ENCODE results near the gene ZNF232. TPM values are rescaled to one million over a fixed set of nuclear protein-coding genes. Genes with fewer than 3 reads are reported as not detected.
"Not testable (repeated sequence)": the region's sequence is repeated elsewhere in the genome, so short reads cannot be mapped to it uniquely, and the experiment has no call there.

The ZNF232 gene
- total RNA-seq, 1 donor from 2014 or later = 4.1 TPM

DNA sequence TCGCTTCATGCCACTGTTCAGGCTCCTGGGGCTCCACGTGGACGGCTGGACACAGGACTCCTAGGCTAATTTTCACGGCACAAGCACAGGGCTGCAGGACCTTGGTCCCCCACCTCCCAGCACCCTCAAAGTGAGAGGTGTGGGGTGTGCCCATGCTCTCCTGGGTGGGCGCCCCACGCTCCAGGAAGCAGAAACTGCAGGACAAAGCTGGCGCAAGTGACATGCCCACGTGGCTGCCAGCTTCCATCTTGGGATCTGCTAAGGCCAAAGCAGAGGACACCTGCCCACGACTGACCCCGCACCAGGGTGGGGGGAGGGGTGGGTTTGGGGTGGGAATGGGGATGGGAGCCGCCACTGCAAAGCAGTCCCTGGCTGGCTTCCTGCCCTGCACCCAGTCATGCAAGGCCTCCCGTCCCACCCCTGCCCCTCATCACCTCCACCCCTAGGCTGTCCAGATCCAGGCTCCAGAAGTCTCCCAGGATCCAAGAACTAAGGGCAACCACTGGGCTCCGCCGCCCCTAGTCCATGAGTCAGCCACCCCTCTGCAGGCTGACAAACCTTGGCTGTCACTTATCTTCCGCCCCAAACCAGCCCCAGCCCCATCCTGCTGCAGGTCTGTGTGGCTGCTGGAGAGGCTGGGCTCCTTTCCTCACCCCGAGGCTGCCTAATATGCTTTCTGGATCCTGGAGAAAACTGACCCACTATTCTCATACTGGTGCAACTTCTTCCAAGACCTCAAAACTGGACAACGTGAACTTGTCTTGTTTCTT lies 15.2 kb upstream of the ZNF232 start:
- Histone ChIP-seq H3K4me1 (peaks cover 14% of the 10 kb centered on the region), H3K27ac (replicated peaks) (no peak overlapping the region), H3K4me3 (no peak overlapping the region), H3K9me3 (replicated peaks) (no peaks in the 10 kb centered on the region), H3K27me3 (ENCODE audit: low read depth) (peaks cover 73% of the 10 kb centered on the region), H3K36me3 (no peaks in the 10 kb centered on the region)
- intact Hi-C loops (cut with micrococcal nuclease) = no loop called here
- TF ChIP-seq, protein P1, sequence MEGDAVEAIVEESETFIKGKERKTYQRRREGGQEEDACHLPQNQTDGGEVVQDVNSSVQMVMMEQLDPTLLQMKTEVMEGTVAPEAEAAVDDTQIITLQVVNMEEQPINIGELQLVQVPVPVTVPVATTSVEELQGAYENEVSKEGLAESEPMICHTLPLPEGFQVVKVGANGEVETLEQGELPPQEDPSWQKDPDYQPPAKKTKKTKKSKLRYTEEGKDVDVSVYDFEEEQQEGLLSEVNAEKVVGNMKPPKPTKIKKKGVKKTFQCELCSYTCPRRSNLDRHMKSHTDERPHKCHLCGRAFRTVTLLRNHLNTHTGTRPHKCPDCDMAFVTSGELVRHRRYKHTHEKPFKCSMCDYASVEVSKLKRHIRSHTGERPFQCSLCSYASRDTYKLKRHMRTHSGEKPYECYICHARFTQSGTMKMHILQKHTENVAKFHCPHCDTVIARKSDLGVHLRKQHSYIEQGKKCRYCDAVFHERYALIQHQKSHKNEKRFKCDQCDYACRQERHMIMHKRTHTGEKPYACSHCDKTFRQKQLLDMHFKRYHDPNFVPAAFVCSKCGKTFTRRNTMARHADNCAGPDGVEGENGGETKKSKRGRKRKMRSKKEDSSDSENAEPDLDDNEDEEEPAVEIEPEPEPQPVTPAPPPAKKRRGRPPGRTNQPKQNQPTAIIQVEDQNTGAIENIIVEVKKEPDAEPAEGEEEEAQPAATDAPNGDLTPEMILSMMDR (IDR thresholded peaks at IDR 0.05; ENCODE audit: borderline replicate concordance) = no peak
- DNase-seq = no peak

DNA sequence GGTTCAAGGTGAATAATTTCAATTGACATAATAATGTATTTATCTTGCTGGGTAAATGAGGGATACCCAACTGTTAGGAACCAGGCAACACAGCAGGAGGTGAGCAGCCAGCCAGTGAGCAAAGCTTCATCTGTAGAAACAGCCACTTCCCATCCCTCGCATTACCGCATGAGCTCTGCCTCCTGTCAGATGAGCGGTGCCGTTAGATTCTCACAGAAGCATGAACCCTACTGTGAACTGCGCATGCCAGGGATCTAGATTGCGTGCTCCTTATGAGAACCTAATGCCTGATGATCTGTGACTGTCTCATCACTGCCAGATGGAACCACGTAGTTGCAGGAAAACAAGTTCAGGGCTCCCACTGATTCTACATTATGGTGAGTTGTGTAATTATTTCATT lies 13.2 kb upstream of the ZNF232 start:
- H3K27me3 ChIP-seq (ENCODE audit: low read depth) = peaks cover 71% of the 10 kb centered on the region
- intact Hi-C loops (cut with micrococcal nuclease); H3K9me3 ChIP-seq (replicated peaks); DNase-seq; H3K36me3 ChIP-seq; H3K27ac ChIP-seq (replicated peaks); H3K4me3 ChIP-seq: not testable (repeated sequence)
- peaks cover 14% of the 10 kb centered on the region for H3K4me1 ChIP-seq

DNA sequence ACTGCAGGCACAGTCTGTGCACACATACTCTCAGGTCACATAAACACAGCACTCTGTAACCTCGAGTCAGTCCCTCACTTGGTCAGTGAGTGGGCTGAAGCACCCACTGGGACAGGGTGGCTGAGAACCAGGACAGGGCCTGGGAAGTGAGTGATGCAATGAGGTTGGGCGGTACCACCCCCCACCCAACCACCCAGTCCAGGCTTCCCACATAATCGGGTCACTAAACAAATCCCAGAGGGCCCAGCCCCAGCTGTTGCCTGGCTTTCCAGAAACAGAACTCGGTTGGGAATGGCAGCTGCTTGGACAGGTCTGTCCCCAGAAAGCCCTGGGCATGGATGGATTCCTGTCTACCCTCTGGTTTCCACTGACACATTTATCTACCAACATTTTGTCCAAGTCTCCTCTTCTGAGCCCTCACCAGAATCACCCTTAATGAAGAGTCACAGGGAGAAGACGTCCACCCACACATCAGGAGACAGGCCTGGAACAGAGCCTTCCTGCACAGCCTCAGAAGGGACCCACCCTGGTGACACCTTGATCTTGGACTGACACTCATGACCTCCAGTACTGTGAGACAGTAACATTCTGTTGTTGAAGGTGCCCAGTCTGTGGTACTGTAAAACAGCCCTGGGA lies 12.6 kb upstream of the ZNF232 start:
- H3K27me3 ChIP-seq (ENCODE audit: low read depth) = peaks cover 75% of the 10 kb centered on the region
- H3K27ac ChIP-seq (replicated peaks); DNase-seq; H3K9me3 ChIP-seq (replicated peaks); H3K4me3 ChIP-seq; intact Hi-C loops (cut with micrococcal nuclease); H3K36me3 ChIP-seq: not testable (repeated sequence)
- H3K4me1 ChIP-seq = peaks cover 14% of the 10 kb centered on the region

DNA sequence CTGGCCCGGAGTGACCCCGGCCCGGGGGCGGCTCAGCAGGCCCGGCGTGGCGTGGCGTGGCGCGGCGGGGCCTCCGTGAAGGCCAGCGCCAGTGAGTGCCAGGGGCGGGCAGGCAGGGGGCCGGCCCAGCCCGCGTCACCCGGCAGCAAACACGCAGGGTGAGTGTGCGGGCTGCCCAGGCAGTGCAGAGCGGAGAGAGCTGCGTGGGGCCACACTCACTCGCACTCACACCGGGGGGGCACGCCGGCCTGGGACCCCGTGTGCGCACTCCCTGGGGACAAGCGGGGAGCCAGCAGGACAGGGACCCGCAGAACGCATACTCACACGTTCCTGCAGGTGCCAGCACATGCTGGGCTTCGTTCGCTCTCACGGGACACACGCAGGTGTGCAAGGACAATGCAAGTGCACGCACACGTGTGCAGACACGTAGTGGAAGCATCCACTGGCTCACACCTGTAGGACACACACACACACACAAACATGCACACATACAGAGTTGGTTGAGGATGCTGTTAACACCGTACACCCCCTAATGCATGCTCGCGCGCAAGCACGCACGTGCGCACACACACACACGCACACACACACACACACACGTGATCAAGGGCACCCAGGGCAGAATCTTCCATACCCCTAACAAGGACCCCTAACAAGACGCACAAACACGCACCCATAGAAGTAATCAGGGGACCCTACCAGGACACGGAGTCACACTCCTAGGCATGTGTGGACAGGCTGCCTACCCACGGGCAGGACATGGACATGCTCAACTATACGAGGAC lies 11.9 kb upstream of the ZNF232 start:
- TF ChIP-seq, protein P1 (IDR thresholded peaks at IDR 0.05; ENCODE audit: borderline replicate concordance) = no peak
- Histone ChIP-seq H3K4me3 (peak overlapping the region; percentile 62), H3K27me3 (ENCODE audit: low read depth) (peaks cover 79% of the 10 kb centered on the region), H3K4me1 (peaks cover 14% of the 10 kb centered on the region), H3K36me3 (no peaks in the 10 kb centered on the region), H3K9me3 (replicated peaks) (no peaks in the 10 kb centered on the region), H3K27ac (replicated peaks) (no peak overlapping the region)
- DNase-seq = no peak
- intact Hi-C loops (cut with micrococcal nuclease) = no loop called here

DNA sequence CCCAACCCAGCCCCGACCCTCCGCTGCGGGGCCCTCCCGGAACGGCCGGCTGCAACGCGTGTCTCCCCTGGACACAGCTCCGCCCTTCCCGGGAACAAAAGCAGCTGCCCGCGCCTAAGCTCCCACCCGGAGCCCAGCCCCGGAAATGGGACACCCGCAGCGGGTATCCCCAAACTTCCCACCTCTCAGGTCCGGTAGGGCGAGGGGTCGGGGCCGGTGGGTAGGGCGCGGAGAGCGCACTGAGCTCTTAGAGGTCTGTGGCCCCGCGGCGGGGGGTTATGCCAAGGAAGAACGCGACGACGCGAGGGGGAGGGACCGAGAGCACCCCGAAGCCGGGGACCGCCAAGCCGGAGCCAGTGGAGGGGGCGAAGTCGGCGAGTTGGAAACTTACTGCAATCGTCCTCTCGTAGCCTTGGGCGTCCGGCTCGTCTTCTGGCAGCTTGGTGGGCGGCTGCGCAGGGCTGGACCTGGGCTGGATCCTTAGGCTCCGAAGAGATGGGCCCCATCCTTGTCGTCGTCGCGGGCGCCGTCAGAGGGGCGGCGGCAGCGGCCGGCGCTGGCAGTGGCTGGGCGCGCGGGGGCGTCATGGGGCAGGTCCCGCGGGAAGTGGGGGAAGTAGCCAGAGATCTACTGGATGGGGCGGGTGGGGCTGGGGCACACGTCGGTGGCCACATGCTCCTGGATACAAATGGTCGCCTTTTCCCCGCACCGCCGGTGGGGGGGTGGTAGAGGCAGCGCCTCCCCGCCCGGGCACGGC lies 11.1 kb upstream of the ZNF232 start:
- TF ChIP-seq, protein P1 (IDR thresholded peaks at IDR 0.05; ENCODE audit: borderline replicate concordance) = no peak
- H3K4me3 ChIP-seq = peak overlapping the region; percentile 62
- H3K9me3 ChIP-seq (replicated peaks) = no peaks in the 10 kb centered on the region
- peaks cover 82% of the 10 kb centered on the region for H3K27me3 ChIP-seq (ENCODE audit: low read depth)
- no peak overlapping the region for H3K27ac ChIP-seq (replicated peaks)
- DNase-seq = no peak
- H3K4me1 ChIP-seq = peaks cover 14% of the 10 kb centered on the region
- intact Hi-C loops (cut with micrococcal nuclease) = no loop called here
- no peaks in the 10 kb centered on the region for H3K36me3 ChIP-seq

DNA sequence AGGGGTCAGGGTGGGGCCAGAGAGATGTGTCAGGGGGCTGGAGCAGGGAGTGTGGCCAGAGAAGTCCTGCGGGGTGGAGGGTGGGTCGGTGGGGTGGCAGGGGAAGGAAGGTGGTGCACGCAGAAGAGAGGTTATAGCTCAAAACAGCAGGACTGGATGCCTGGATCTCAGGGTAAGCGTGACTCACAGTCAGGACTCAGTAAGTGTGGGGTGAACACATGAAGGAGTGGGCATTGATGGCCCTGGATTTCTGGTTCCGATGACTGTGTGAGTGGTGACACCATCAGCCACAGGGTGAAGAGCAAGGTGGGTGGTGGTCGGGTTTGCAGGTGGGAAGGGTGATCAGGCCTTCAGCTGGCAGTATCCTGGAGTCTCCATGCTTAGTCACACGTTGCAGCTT lies 10.4 kb upstream of the ZNF232 start:
- H3K27me3 ChIP-seq (ENCODE audit: low read depth) = peaks cover 82% of the 10 kb centered on the region
- H3K9me3 ChIP-seq (replicated peaks); DNase-seq; H3K36me3 ChIP-seq; H3K27ac ChIP-seq (replicated peaks); intact Hi-C loops (cut with micrococcal nuclease): not testable (repeated sequence)
- peaks cover 14% of the 10 kb centered on the region for H3K4me1 ChIP-seq
- peak overlapping the region; percentile 62 for H3K4me3 ChIP-seq

Data from left ventricle myocardium inferior (tissue), 1 donor.